MCF 10A (cell line): ENCODE data around the gene PRKACA. TPM values are rescaled to one million over a fixed set of nuclear protein-coding genes. Genes with fewer than 3 reads are reported as not detected.

Experiments used
- BruUV-seq: library from RNA; stranded (reverse); fragments of 400-500 nt; replicated peaks from 2 replicates; lab custom pipeline; 2021; lab: Mats Ljungman, UMichigan
- CTCF ChIA-PET: fragments of 300-600 bp; sonication (Branson Sonifier 250); formaldehyde crosslinking; extraction: SDS; loops from one replicate; lab custom pipeline; 2021; ENCODE audit warnings: antibody characterized with exemption, inconsistent platforms; lab: Yijun Ruan, JAX
- POLR2A ChIA-PET: fragments of 300-600, 350-650 bp; sonication (Branson Sonifier 250); formaldehyde crosslinking; extraction: SDS; loops from one replicate; lab custom pipeline; 2020; ENCODE audit warnings: antibody characterized with exemption, inconsistent platforms; lab: Yijun Ruan, JAX
- DNase-seq: peaks from one replicate; pipeline ENCODE4 v3.0.0-alpha.2; 2018; ENCODE audit not compliant: unreplicated experiment
- H3K27ac Mint-ChIP-seq: one replicate; pipeline ENCODE4 v1.8.0; 2022; ENCODE audit warnings: mild to moderate bottlenecking, low read depth, mixed read lengths; ENCODE audit not compliant: unreplicated experiment
- H3K27me3 Mint-ChIP-seq: one replicate; pipeline ENCODE4 v1.8.0; 2022; ENCODE audit warnings: mixed read lengths; ENCODE audit not compliant: insufficient read depth, unreplicated experiment
- H3K36me3 Mint-ChIP-seq: one replicate; pipeline ENCODE4 v1.8.0; 2022; ENCODE audit warnings: mild to moderate bottlenecking, moderate library complexity, mixed read lengths; ENCODE audit not compliant: insufficient read depth, unreplicated experiment
- H3K4me1 Mint-ChIP-seq: one replicate; pipeline ENCODE4 v1.8.0; 2022; ENCODE audit warnings: mixed read lengths; ENCODE audit not compliant: insufficient read depth, unreplicated experiment
- H3K4me3 Mint-ChIP-seq: one replicate; pipeline ENCODE4 v1.8.0; 2022; ENCODE audit warnings: mild to moderate bottlenecking, moderate library complexity, mixed read lengths; ENCODE audit not compliant: unreplicated experiment
- H3K9me3 Mint-ChIP-seq: one replicate; pipeline ENCODE4 v1.8.0; 2022; ENCODE audit warnings: mixed read lengths; ENCODE audit not compliant: unreplicated experiment
- CTCF ChIP-seq: fragments of 200-600 bp; IDR thresholded peaks from one replicate; pipeline ENCODE4 v1.8.0; 2022; ENCODE audit warnings: antibody characterized with exemption, mild to moderate bottlenecking; ENCODE audit not compliant: unreplicated experiment
- intact Hi-C: fragments of 100-400 bp; cut with micrococcal nuclease; formaldehyde crosslinking; loops from 2 replicates; pipeline ENCODE4 v1.14.1; 2022
- total RNA-seq: library from RNA; stranded (reverse); gene quantifications from 2 replicates; pipeline ENCODE4 v1.2.3, GENCODE V29; 2022

PRKACA gene
- total RNA-seq, 1 experiment from 2014 or later, result 49.8 TPM

GRCh38 chr19:14138576-14139265 is 21.2 kb upstream of the PRKACA start:
- ChIA-PET CTCF (interaction anchor here (0.7 to 3.0 kb wide), 6 partner anchors 23 to 389 kb away, joined by 3 to 31 read pairs (median 6); no protein-coding TSS in a partner anchor), POLR2A (interaction anchor here (0.7 to 2.8 kb wide), 3 partner anchors 45 to 210 kb away, joined by 3 to 23 read pairs (median 5); no protein-coding TSS in a partner anchor)
- Mint-ChIP-seq H3K27me3 (no peaks in the 10 kb centered on the region), H3K36me3 (peaks cover 4% of the 10 kb centered on the region), H3K4me1 (peaks cover 30% of the 10 kb centered on the region), H3K27ac (no peak overlapping the region), H3K9me3 (no peaks in the 10 kb centered on the region), H3K4me3 (peak overlapping the region; percentile 82)
- no TSS peak for BruUV-seq
- peak; percentile 23 for DNase-seq
- no peak for TF ChIP-seq CTCF
- intact Hi-C loops, result loop anchor here (5.0 kb wide), 1 partner anchor 339 kb away; the partner anchor contains the start of gene PTGER1

- Mint-ChIP-seq H3K4me3 (peak within 1 kb of the TSS; percentile 82), H3K36me3 (peaks cover 6% of the 10 kb centered on the region), H3K27ac (peak within 1 kb of the TSS; percentile 91), H3K4me1 (peaks cover 30% of the 10 kb centered on the region), H3K9me3 (no peaks in the 10 kb centered on the region), H3K27me3 (no peaks in the 10 kb centered on the region)
- ChIA-PET CTCF (interaction anchor here (0.6 to 3.0 kb wide), 49 partner anchors 8 to 926 kb away, joined by 3 to 31 read pairs (median 4); no protein-coding TSS in a partner anchor), POLR2A (interaction anchor here (0.7 to 2.8 kb wide), 29 partner anchors 8 to 982 kb away, joined by 3 to 23 read pairs (median 5); partner anchors contain the start of genes ADGRE5, DNAJB1, IL27RA and NDUFB7)
- peak; percentile 74 for TF ChIP-seq CTCF
- no TSS peak for BruUV-seq
- DNase-seq, result peak; percentile 100
- intact Hi-C loops, result loop anchor here (1.0 to 5.0 kb wide), 4 partner anchors 212 to 341 kb away; partner anchors contain the start of genes DDX39A and PTGER1
Observed at GRCh38 chr19:14136509-14137281, 19.1 kb upstream of the PRKACA start, which contains the start of gene ASF1B. Gene ASF1B, minus strand, starts transcription at chr19:14136589. Its CDS starts 133 bp downstream, at chr19:14136456.

- peaks cover 9% of the 10 kb centered on the region for H3K36me3 Mint-ChIP-seq
- peaks cover 30% of the 10 kb centered on the region for H3K4me1 Mint-ChIP-seq
- no peaks in the 10 kb centered on the region for H3K9me3 Mint-ChIP-seq
- BruUV-seq, result no TSS peak
- CTCF ChIA-PET, result interaction anchor here (0.6 to 3.0 kb wide), 40 partner anchors 8 to 923 kb away, joined by 3 to 31 read pairs (median 4); no protein-coding TSS in a partner anchor
- intact Hi-C loops, result loop anchor here (2.0 to 5.0 kb wide), 2 partner anchors 283 to 341 kb away; partner anchors contain the start of genes DDX39A and PTGER1
- H3K27ac Mint-ChIP-seq, result peak overlapping the region; percentile 76
- H3K27me3 Mint-ChIP-seq, result no peaks in the 10 kb centered on the region
- TF ChIP-seq CTCF, result no peak
- H3K4me3 Mint-ChIP-seq, result peak overlapping the region; percentile 82
- POLR2A ChIA-PET, result interaction anchor here (0.6 to 2.8 kb wide), 25 partner anchors 10 to 438 kb away, joined by 3 to 23 read pairs (median 5); partner anchors contain the start of genes ADGRE5, DNAJB1, NDUFB7 and PRKACA
- DNase-seq, result no peak
Observed at GRCh38 chr19:14135985-14136508, 18.5 kb upstream of the PRKACA start.
